SK-N-SH (cell line): ENCODE data around the gene MYO1B.

Experiments
- CTCF ChIP-seq: fragments of 200-600 bp; sonication (generic); IDR thresholded peaks from 2 replicates; pipeline ENCODE4 v1.6.1; 2017; ENCODE audit warnings: antibody characterized with exemption, mild to moderate bottlenecking, moderate library complexity
- FOSL2 ChIP-seq: IDR thresholded peaks from 2 replicates; pipeline ENCODE4 v1.4.0; 2012; ENCODE audit warnings: low read depth, mild to moderate bottlenecking, moderate library complexity, borderline replicate concordance
- MXI1 ChIP-seq: IDR thresholded peaks from 2 replicates; pipeline ENCODE4 v1.6.1; 2012; ENCODE audit warnings: mild to moderate bottlenecking, low read depth, low read length, improper control_type of control experiment
- PBX3 ChIP-seq: IDR thresholded peaks from 2 replicates; pipeline ENCODE4; 2012
- POLR2AphosphoS5 ChIP-seq: IDR thresholded peaks from 2 replicates; pipeline ENCODE4 v1.6.1; 2012; ENCODE audit warnings: low read depth, low read length
- RCOR1 ChIP-seq: fragments of 150-350 bp; IDR thresholded peaks from 2 replicates; pipeline ENCODE4 v1.6.1; 2017; ENCODE audit warnings: antibody characterized with exemption, low read length
- RFX5 ChIP-seq: IDR thresholded peaks from 2 replicates; pipeline ENCODE4 v1.6.1; 2012; ENCODE audit warnings: mild to moderate bottlenecking, improper control_type of control experiment, low read length

DNA sequence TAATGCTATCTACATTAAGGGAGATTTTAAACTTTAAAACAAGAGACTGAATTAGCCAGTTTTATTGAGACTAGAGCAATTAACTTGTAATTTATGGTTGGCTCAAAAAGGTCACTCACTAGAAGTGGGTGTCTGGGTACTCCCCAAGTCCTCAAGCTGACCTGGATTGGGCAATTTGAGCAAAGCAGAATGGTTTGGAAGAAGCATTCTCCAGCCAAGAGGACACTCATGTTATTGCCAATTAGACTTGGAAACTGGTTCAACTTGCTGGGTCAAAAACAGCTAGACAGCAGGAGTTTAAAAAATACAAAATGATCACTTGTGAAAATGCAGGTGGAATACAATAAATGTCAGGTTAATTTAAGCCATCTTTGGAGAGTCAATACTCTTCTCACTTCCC lies 29.5 kb upstream of the MYO1B start:
- TF ChIP-seq RCOR1 (no peak), CTCF (no peak), FOSL2 (no peak), POLR2AphosphoS5 (no peak), PBX3 (no peak), MXI1 (no peak), RFX5 (no peak)
